B cell (primary cell): ENCODE results near the gene RBM38. TPM values are rescaled to one million over a fixed set of nuclear protein-coding genes. Genes with fewer than 3 reads are reported as not detected.

Source experiments
- ATAC-seq: fragments of 200-7000 bp; cut with Tn5 transposase; one replicate; pipeline ENCODE4 v1.10.0; 2021; ENCODE audit warnings: low read depth, mild to moderate bottlenecking, moderate number of reproducible peaks, moderate library complexity
- CTCF ChIA-PET: fragments of 350-600 bp; sonication (Branson Sonifier 250); formaldehyde crosslinking; loops from one replicate; lab custom pipeline; 2021; ENCODE audit warnings: antibody characterized with exemption, inconsistent platforms; lab: Charles Lee
- POLR2A ChIA-PET: fragments of 350-600 bp; sonication (Branson Sonifier 250); formaldehyde crosslinking; loops from one replicate; lab custom pipeline; 2021; ENCODE audit warnings: antibody characterized with exemption; lab: Charles Lee
- DNase-seq: peaks from one replicate; pipeline ENCODE4 v3.0.0; 2013
- H2AFZ ChIP-seq: 2 replicates; pipeline ENCODE4 v1.6.1; 2012; ENCODE audit warnings: mild to moderate bottlenecking, low read depth, low read length; ENCODE audit not compliant: insufficient read depth, poor library complexity, severe bottlenecking
- H3K27ac ChIP-seq, 2 donors: 1 replicate in 1 of 2; 2 replicates in 1 of 2; pipeline ENCODE4 v1.5.1; 2012 to 2013; ENCODE audit warnings: low read length in 2 of 2, mild to moderate bottlenecking in 2 of 2, moderate library complexity in 1 of 2
- H3K27me3 ChIP-seq, 4 experiments: fragments of 200-600 bp in 1 of 4; sonication (generic) in 1 of 4; replicated peaks in 1 of 4; 1 replicate in 2 of 4; 2 replicates in 2 of 4; pipeline versions ENCODE4 v1.6.1 to v1.7.0; 2013 to 2016; ENCODE audit warnings: low read length in 3 of 4, mild to moderate bottlenecking in 2 of 4, mixed read lengths in 1 of 4, moderate library complexity in 1 of 4; ENCODE audit not compliant: insufficient read depth in 4 of 4, control insufficient read depth in 3 of 4; ENCODE audit errors: control extremely low read depth in 1 of 4
- H3K36me3 ChIP-seq, 2 experiments: replicated peaks in 1 of 2; 1 replicate in 1 of 2; 2 replicates in 1 of 2; pipeline versions ENCODE4 v1.6.1 to v1.7.1; 2013; ENCODE audit warnings: low read length in 1 of 2; ENCODE audit not compliant: insufficient read depth in 2 of 2, control insufficient read depth in 1 of 2; ENCODE audit errors: control extremely low read depth in 1 of 2, extremely low read depth in 1 of 2
- H3K4me1 ChIP-seq, 2 donors: fragments of 200-600 bp in 1 of 2; sonication (generic) in 1 of 2; 1 replicate in 1 of 2; 2 replicates in 1 of 2; pipeline versions ENCODE4 v1.5.1 to v1.6.1; 2013 to 2017; ENCODE audit warnings: low read length in 2 of 2; ENCODE audit not compliant: control insufficient read depth in 2 of 2, insufficient read depth in 2 of 2
- H3K4me2 ChIP-seq: replicated peaks from 2 replicates; pipeline ENCODE3; 2012; ENCODE audit warnings: mild to moderate bottlenecking, low read depth, low read length; ENCODE audit not compliant: poor library complexity, severe bottlenecking
- H3K4me3 ChIP-seq, 5 experiments: fragments of 200-600 bp in 1 of 5; sonication (generic) in 1 of 5; 1 replicate in 3 of 5; 2 replicates in 2 of 5; pipeline versions ENCODE4 v1.5.1 to v1.7.0; 2011 to 2016; ENCODE audit warnings: low read length in 4 of 5, mild to moderate bottlenecking in 4 of 5, low read depth in 2 of 5, control low read depth in 1 of 5, moderate library complexity in 1 of 5; ENCODE audit not compliant: insufficient read depth in 1 of 5; ENCODE audit errors: control extremely low read depth in 1 of 5, extremely low read depth in 1 of 5
- H3K79me2 ChIP-seq: fragments of 200-600 bp; sonication (generic); one replicate; pipeline ENCODE4 v1.6.0; 2016; ENCODE audit warnings: low read length; ENCODE audit not compliant: control insufficient read depth, insufficient read depth
- H3K9ac ChIP-seq: fragments of 200-600 bp; sonication (generic); 2 replicates; pipeline ENCODE4 v1.6.1; 2017; ENCODE audit warnings: mild to moderate bottlenecking, low read length, moderate library complexity
- H3K9me3 ChIP-seq, 3 donors: one replicate each; pipeline versions ENCODE4 v1.6.1 to v1.7.1; 2013; ENCODE audit warnings: low read length in 2 of 3; ENCODE audit not compliant: control insufficient read depth in 2 of 3, insufficient read depth in 1 of 3; ENCODE audit errors: control extremely low read depth in 1 of 3
- H4K20me1 ChIP-seq: 2 replicates; pipeline ENCODE4 v1.6.0; 2012; ENCODE audit warnings: mild to moderate bottlenecking, low read length; ENCODE audit not compliant: insufficient read depth, control insufficient read depth, poor library complexity, severe bottlenecking
- H3K27ac Mint-ChIP-seq: one replicate; pipeline ENCODE4 v1.8.0; 2021; ENCODE audit warnings: mixed read lengths
- H3K27me3 Mint-ChIP-seq: one replicate; pipeline ENCODE4 v1.8.0; 2021; ENCODE audit warnings: mixed read lengths
- H3K4me1 Mint-ChIP-seq: one replicate; pipeline ENCODE4 v1.8.0; 2021; ENCODE audit warnings: mixed read lengths
- H3K4me3 Mint-ChIP-seq: one replicate; pipeline ENCODE4 v1.8.0; 2021; ENCODE audit warnings: mixed read lengths
- H3K9me3 Mint-ChIP-seq: one replicate; pipeline ENCODE4 v1.8.0; 2022; ENCODE audit warnings: mixed read lengths; ENCODE audit not compliant: insufficient read depth
- CTCF ChIP-seq: fragments of 200-600 bp; IDR thresholded peaks from one replicate; pipeline ENCODE4 v1.8.0; 2022; ENCODE audit warnings: antibody characterized with exemption, mild to moderate bottlenecking
- WGBS: methylation state at CpG from one replicate; pipeline ENCODE4 v1.1.5; 2013; ENCODE audit warnings: missing lambda C conversion rate; ENCODE audit not compliant: insufficient coverage; 5-methylcytosine and 5-hydroxymethylcytosine counted together
- intact Hi-C: fragments of 100-400 bp; cut with micrococcal nuclease; formaldehyde crosslinking; loops from one replicate; pipeline ENCODE4 v1.10.0; 2022
- polyA plus RNA-seq: library from polyadenylated mRNA; depleted of rRNA; stranded (reverse); fragments of >200 nt; gene quantifications from 2 replicates; pipeline ENCODE4 v1.2.3, GENCODE V29; 2012
- total RNA-seq, 2 donors: library from RNA; stranded (reverse); fragments of 120-200 nt in 1 of 2; gene quantifications; 1 replicate in 1 of 2; 2 replicates in 1 of 2; pipeline versions ENCODE4 v1.2.3 to v1.2.4, GENCODE V29; 2013 to 2022

RBM38 gene
- total and polyA plus RNA-seq, 2 donors (not counting 1 experiment from before 2014, with no cell fraction given) = 198 to 225 TPM

- DNase-seq = no peak
Measured at GRCh38 chr20:57384953-57385761, 6.0 kb upstream of the RBM38 start.

More at GRCh38 chr20:57384953-57385761, 6.0 kb upstream of the RBM38 start:
- no peak overlapping the region for H3K27ac ChIP-seq
- ChIA-PET POLR2A (no interaction called here), CTCF (interaction anchor here (1.2 to 8.1 kb wide), 5 partner anchors 8 to 114 kb away, joined by 3 to 69 read pairs (median 9); no protein-coding TSS in a partner anchor)
- no peak for TF ChIP-seq CTCF
- WGBS = 98% methylated on average over 25 of the region's 29 CpGs
- no peaks in the 10 kb centered on the region for H3K27me3 ChIP-seq
- H3K9ac ChIP-seq = no peak overlapping the region
- no peaks in the 10 kb centered on the region for H3K27me3 Mint-ChIP-seq
- peaks cover 21% of the 10 kb centered on the region for H3K4me1 Mint-ChIP-seq
- H2AFZ ChIP-seq = no peak overlapping the region
- H3K9me3 ChIP-seq = no peaks in the 10 kb centered on the region
- intact Hi-C loops = loop anchor here (10.0 kb wide), 1 partner anchor 50 kb away; no protein-coding TSS in a partner anchor
- H3K27ac Mint-ChIP-seq = no peak overlapping the region
- peaks cover 14 to 22% of the 10 kb centered on the region in 2 donors for H3K4me1 ChIP-seq
- no peak overlapping the region for H3K4me3 ChIP-seq
- no peaks in the 10 kb centered on the region for H3K79me2 ChIP-seq
- H3K4me2 ChIP-seq = no peak overlapping the region
- no peaks in the 10 kb centered on the region for H4K20me1 ChIP-seq
- H3K9me3 Mint-ChIP-seq = no peaks in the 10 kb centered on the region
- no peak overlapping the region for H3K4me3 Mint-ChIP-seq
- ATAC-seq = no peak
- peaks cover 0 to 12% of the 10 kb centered on the region in 2 experiments for H3K36me3 ChIP-seq
